Stomach (tissue), 9 donors: ENCODE measurements around the gene DYSF. TPM values are rescaled to one million over a fixed set of nuclear protein-coding genes. Genes with fewer than 3 reads are reported as not detected.

Source experiments
- DNase-seq, 2 donors: peaks; one replicate each; pipeline versions ENCODE4 v3.0.0 to v3.0.0-alpha.2; 2013 to 2019
- H3K27ac ChIP-seq, 5 donors: fragments of 200-600 bp in 4 of 5; sonication (generic) in 4 of 5; one replicate each; pipeline ENCODE4 v1.5.1; 2013 to 2019; ENCODE audit warnings: mild to moderate bottlenecking in 1 of 5, moderate library complexity in 1 of 5
- H3K27me3 ChIP-seq, 3 donors: fragments of 200-600 bp; sonication (generic); one replicate each; pipeline ENCODE4 v1.5.1; 2017 to 2019; ENCODE audit warnings: mixed run types in 1 of 3
- H3K36me3 ChIP-seq, 4 donors: fragments of 200-600 bp; sonication (generic); 1 replicate in 3 of 4; 2 replicates in 1 of 4; pipeline ENCODE4 v1.5.1; 2016 to 2019
- H3K4me1 ChIP-seq, 4 donors: fragments of 200-600 bp; sonication (generic); one replicate each; pipeline ENCODE4 v1.5.1; 2016 to 2019
- H3K4me3 ChIP-seq, 4 donors: fragments of 200-600 bp; sonication (generic) in 3 of 4; one replicate each; pipeline ENCODE4 v1.5.1; 2016 to 2019; ENCODE audit warnings: mild to moderate bottlenecking in 1 of 4
- H3K9me3 ChIP-seq, 4 donors: fragments of 200-600 bp; sonication (generic); one replicate each; pipeline ENCODE4 v1.5.1; 2016 to 2019
- EP300 ChIP-seq: sonication (generic); formaldehyde crosslinking; IDR thresholded peaks from one replicate; pipeline ENCODE4 v1.6.1; 2017; ENCODE audit warnings: antibody characterized with exemption
- POLR2A ChIP-seq, 4 donors: fragments of 450-650 bp; IDR thresholded peaks; one replicate each; pipeline ENCODE4 v1.6.1; 2016; ENCODE audit warnings: antibody characterized with exemption in 4 of 4, control low read depth in 2 of 4, mild to moderate bottlenecking in 1 of 4, moderate library complexity in 1 of 4
- POLR2AphosphoS5 ChIP-seq, 3 donors: sonication (generic); formaldehyde crosslinking; IDR thresholded peaks; one replicate each; pipeline ENCODE4 v1.6.1; 2016; ENCODE audit warnings: antibody characterized with exemption in 3 of 3
- WGBS, 5 donors: extraction: QIAGEN DNeasy Blood & Tissue Kit in 3 of 5; methylation state at CpG; one replicate each; pipeline versions ENCODE4 v1.1.5 to v1.1.7; 2013 to 2018; 5-methylcytosine and 5-hydroxymethylcytosine counted together
- intact Hi-C: fragments of 100-400 bp; cut with DNase I; formaldehyde crosslinking; loops from one replicate; pipeline ENCODE4 v1.15.1; 2023; ENCODE audit warnings: low total_unique reads
- polyA plus RNA-seq, 3 donors: library from polyadenylated mRNA; stranded (reverse); fragments of 200-250 nt; gene quantifications; one replicate each; pipeline ENCODE4 v1.2.3, GENCODE V29; 2013
- total RNA-seq, 5 donors: library from RNA; depleted of rRNA; stranded (reverse); fragments of >200 nt; gene quantifications; one replicate each; pipeline versions ENCODE4 v1.1.0 to v1.2.3, GENCODE V29; 2014 to 2016
- TF ChIP-seq, protein P1 (sequence below), 7 experiments: fragments of 450-650 bp in 4 of 7; fragments of 200-600 bp in 3 of 7; sonication (generic) in 3 of 7; IDR thresholded peaks; one replicate each; pipeline ENCODE4 v1.5.1; 2016 to 2019; ENCODE audit warnings: antibody characterized with exemption in 7 of 7, control low read depth in 2 of 7, mild to moderate bottlenecking in 1 of 7
- donor health status: healthy with polysubstance abuse.
- donor health status: Bipolar disorder and iron deficiency.
- donor health status: healthy.

The DYSF gene
- total and polyA plus RNA-seq, 8 donors, result 2.1 to 13.4 (median 6.1) TPM

- no peaks in the 10 kb centered on the region for H3K27me3 ChIP-seq
- TF ChIP-seq, protein P1, sequence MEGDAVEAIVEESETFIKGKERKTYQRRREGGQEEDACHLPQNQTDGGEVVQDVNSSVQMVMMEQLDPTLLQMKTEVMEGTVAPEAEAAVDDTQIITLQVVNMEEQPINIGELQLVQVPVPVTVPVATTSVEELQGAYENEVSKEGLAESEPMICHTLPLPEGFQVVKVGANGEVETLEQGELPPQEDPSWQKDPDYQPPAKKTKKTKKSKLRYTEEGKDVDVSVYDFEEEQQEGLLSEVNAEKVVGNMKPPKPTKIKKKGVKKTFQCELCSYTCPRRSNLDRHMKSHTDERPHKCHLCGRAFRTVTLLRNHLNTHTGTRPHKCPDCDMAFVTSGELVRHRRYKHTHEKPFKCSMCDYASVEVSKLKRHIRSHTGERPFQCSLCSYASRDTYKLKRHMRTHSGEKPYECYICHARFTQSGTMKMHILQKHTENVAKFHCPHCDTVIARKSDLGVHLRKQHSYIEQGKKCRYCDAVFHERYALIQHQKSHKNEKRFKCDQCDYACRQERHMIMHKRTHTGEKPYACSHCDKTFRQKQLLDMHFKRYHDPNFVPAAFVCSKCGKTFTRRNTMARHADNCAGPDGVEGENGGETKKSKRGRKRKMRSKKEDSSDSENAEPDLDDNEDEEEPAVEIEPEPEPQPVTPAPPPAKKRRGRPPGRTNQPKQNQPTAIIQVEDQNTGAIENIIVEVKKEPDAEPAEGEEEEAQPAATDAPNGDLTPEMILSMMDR (IDR thresholded peaks at IDR 0.05), result no peak
- TF ChIP-seq POLR2AphosphoS5 (IDR thresholded peaks at IDR 0.05) (no peak), POLR2A (IDR thresholded peaks at IDR 0.05) (no peak), EP300 (no peak)
These were observed 210.8 kb downstream of the DYSF start for GRCh38 chr2:71664161-71664560.

GRCh38 chr2:71665168-71666093, 212.1 kb downstream of the DYSF start:
- no peak for TF ChIP-seq POLR2A (IDR thresholded peaks at IDR 0.05)
- TF ChIP-seq POLR2AphosphoS5 (IDR thresholded peaks at IDR 0.05), result no peak
- no peak for TF ChIP-seq EP300
- TF ChIP-seq, protein P1 (IDR thresholded peaks at IDR 0.05), result no peak
- Histone ChIP-seq H3K27me3 (no peaks in the 10 kb centered on the region), H3K9me3 (no peaks in the 10 kb centered on the region), H3K4me1 (no peaks in the 10 kb centered on the region), H3K4me3 (no peak overlapping the region), H3K36me3 (peaks cover 0 to 70% (median 11%) of the 10 kb centered on the region in 4 donors), H3K27ac (no peak overlapping the region)
- DNase-seq, result no peak
- intact Hi-C loops, result no loop called here
- 87 to 96% (median 89%) methylated on average over 11 of the region's 11 CpGs for WGBS, 5 donors

More at GRCh38 chr2:71664161-71664560, 210.8 kb downstream of the DYSF start:
- Histone ChIP-seq H3K36me3 (peaks cover 0 to 68% (median 8%) of the 10 kb centered on the region in 4 donors), H3K9me3 (peaks cover 0 to 1% (median 0%) of the 10 kb centered on the region in 4 donors), H3K4me3 (no peak overlapping the region), H3K4me1 (no peaks in the 10 kb centered on the region), H3K27ac (no peak overlapping the region)
- 69 to 82% (median 82%) methylated on average over 9 to 11 of the region's 11 CpGs for WGBS, 5 donors
- no peak for DNase-seq
- intact Hi-C loops, result no loop called here

DNA sequence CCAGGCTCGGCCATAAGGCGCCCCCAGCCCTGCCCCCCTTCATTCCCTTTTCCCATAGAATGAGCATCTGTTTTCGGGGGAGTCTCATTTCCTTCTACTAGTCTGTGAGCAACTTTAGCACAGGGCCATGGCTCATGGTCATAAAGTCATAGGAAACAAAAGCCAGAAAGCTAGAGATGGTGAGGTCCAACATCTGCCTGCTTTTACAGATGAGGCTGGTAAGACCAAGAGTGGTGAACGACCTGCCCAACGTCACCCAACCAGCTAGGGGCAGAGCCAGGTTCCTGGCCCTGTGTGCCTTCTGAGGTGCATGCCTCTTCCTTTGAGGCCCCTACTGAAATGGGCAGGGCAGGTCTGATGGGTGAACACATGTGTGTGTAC, 212.7 kb downstream of the DYSF start:
- H3K4me3 ChIP-seq, result no peak overlapping the region
- intact Hi-C loops, result no loop called here
- H3K9me3 ChIP-seq, result no peaks in the 10 kb centered on the region
- H3K4me1 ChIP-seq, result no peaks in the 10 kb centered on the region
- TF ChIP-seq, protein P1 (IDR thresholded peaks at IDR 0.05), result no peak
- no peak for TF ChIP-seq POLR2A (IDR thresholded peaks at IDR 0.05)
- TF ChIP-seq EP300, result no peak
- no peak for TF ChIP-seq POLR2AphosphoS5 (IDR thresholded peaks at IDR 0.05)
- H3K27ac ChIP-seq, result no peak overlapping the region
- 83 to 95% (median 94%) methylated on average over 5 of the region's 5 CpGs for WGBS, 5 donors
- peaks cover 0 to 71% (median 11%) of the 10 kb centered on the region in 4 donors for H3K36me3 ChIP-seq
- H3K27me3 ChIP-seq, result no peaks in the 10 kb centered on the region
- DNase-seq, result no peak

GRCh38 chr2:71667256-71668182, 214.2 kb downstream of the DYSF start:
- no peaks in the 10 kb centered on the region for H3K4me1 ChIP-seq
- H3K4me3 ChIP-seq, result no peak overlapping the region
- no peak for DNase-seq
- intact Hi-C loops, result no loop called here
- H3K36me3 ChIP-seq, result peaks cover 0 to 71% (median 11%) of the 10 kb centered on the region in 4 donors
- no peaks in the 10 kb centered on the region for H3K27me3 ChIP-seq
- TF ChIP-seq POLR2AphosphoS5 (IDR thresholded peaks at IDR 0.05) (no peak), EP300 (no peak), POLR2A (IDR thresholded peaks at IDR 0.05) (no peak)
- TF ChIP-seq, protein P1 (IDR thresholded peaks at IDR 0.05), result no peak
- H3K27ac ChIP-seq, result no peak overlapping the region
- no peaks in the 10 kb centered on the region for H3K9me3 ChIP-seq
- WGBS, 5 donors, result 72 to 85% (median 79%) methylated on average over 13 to 15 of the region's 15 CpGs
